SK-N-SH (cell line): ENCODE measurements around the gene SYT17.

Experiments used
- CTCF ChIP-seq: fragments of 200-600 bp; sonication (generic); IDR thresholded peaks from 2 replicates; pipeline ENCODE4 v1.6.1; 2017; ENCODE audit warnings: antibody characterized with exemption, mild to moderate bottlenecking, moderate library complexity
- JUND ChIP-seq: IDR thresholded peaks from 2 replicates; pipeline ENCODE4 v1.4.0; 2012
- MXI1 ChIP-seq: IDR thresholded peaks from 2 replicates; pipeline ENCODE4 v1.6.1; 2012; ENCODE audit warnings: mild to moderate bottlenecking, low read depth, low read length, improper control_type of control experiment
- NFIC ChIP-seq: IDR thresholded peaks from 2 replicates; pipeline ENCODE4 v1.4.0; 2012; ENCODE audit warnings: borderline replicate concordance
- POLR2AphosphoS5 ChIP-seq: IDR thresholded peaks from 2 replicates; pipeline ENCODE4 v1.6.1; 2012; ENCODE audit warnings: low read depth, low read length
- RAD21 ChIP-seq: IDR thresholded peaks from 2 replicates; pipeline ENCODE4 v1.6.1; 2012; ENCODE audit warnings: mild to moderate bottlenecking, low read length
- REST ChIP-seq: IDR thresholded peaks from 2 replicates; pipeline ENCODE4 v1.6.1; 2012; ENCODE audit warnings: mild to moderate bottlenecking, low read depth, low read length, moderate library complexity
- RFX5 ChIP-seq: IDR thresholded peaks from 2 replicates; pipeline ENCODE4 v1.6.1; 2012; ENCODE audit warnings: mild to moderate bottlenecking, improper control_type of control experiment, low read length
- TAF1 ChIP-seq: IDR thresholded peaks from 2 replicates; pipeline ENCODE4 v1.6.1; 2012; ENCODE audit warnings: low read depth, mild to moderate bottlenecking, low read length, moderate library complexity, borderline replicate concordance
- TCF12 ChIP-seq: IDR thresholded peaks from 2 replicates; pipeline ENCODE4 v1.4.0; 2012
- YY1 ChIP-seq: IDR thresholded peaks from 2 replicates; pipeline ENCODE4 v1.4.0; 2012; ENCODE audit warnings: low read depth, mild to moderate bottlenecking
- TF ChIP-seq, protein P1 (sequence below): IDR thresholded peaks from 2 replicates; pipeline ENCODE4 v1.4.0; 2012; ENCODE audit warnings: low read depth, borderline replicate concordance

DNA sequence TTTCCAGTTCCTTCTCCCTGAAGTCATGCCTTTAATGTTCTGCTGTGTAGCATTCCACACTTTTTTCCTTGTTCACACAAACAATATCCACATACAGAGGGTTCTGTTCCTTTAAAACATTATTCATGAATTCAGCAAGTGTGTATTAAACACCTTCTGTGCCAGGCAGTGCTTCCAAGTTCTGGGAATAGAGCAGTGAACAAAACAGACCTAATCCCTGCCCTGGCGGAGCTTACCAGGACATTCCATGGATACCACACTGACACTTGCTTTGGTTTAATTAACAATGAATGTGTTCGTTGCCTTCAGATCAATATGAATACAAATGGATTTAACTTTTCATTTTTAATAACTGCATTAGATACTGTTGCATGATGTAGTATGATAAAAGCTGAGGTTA is 59.6 kb downstream of the SYT17 start:
- TF ChIP-seq YY1 (no peak), NFIC (no peak), CTCF (no peak), TAF1 (no peak), RAD21 (no peak), RFX5 (no peak), JUND (no peak), MXI1 (no peak), POLR2AphosphoS5 (no peak), REST (no peak), TCF12 (no peak)
- TF ChIP-seq, protein P1, sequence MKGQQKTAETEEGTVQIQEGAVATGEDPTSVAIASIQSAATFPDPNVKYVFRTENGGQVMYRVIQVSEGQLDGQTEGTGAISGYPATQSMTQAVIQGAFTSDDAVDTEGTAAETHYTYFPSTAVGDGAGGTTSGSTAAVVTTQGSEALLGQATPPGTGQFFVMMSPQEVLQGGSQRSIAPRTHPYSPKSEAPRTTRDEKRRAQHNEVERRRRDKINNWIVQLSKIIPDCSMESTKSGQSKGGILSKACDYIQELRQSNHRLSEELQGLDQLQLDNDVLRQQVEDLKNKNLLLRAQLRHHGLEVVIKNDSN, result no peak
